Hypothalamus (tissue), 51 donors: Measurements from ENCODE around the gene OR4D5.

Experiments
- DNase-seq, 51 donors: peaks; one replicate each; lab custom pipeline; 2025; lab: John Stamatoyannopoulos, UW

Gene OR4D5

DNA sequence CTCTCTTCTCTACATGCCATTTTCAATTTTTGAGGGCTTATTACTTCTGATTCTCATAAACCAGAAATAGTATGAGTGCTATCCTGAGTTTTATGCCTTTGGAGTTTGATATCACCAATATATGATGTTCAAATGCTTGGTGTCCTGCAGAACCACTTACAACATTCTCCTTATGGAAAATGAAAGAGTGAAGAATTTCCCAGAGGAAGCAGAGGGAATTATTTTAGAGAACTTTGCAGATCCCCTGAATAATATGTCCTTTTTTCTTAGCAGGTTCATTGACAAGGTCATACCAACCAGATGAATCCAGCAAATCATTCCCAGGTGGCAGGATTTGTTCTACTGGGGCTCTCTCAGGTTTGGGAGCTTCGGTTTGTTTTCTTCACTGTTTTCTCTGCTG, at the start of gene OR4D5:
Gene OR4D5, plus strand, starts transcription at position 301 of the 400 bp plus-strand sequence. Its CDS starts 0 bp downstream, at position 301.
- DNase-seq: no peak

DNA sequence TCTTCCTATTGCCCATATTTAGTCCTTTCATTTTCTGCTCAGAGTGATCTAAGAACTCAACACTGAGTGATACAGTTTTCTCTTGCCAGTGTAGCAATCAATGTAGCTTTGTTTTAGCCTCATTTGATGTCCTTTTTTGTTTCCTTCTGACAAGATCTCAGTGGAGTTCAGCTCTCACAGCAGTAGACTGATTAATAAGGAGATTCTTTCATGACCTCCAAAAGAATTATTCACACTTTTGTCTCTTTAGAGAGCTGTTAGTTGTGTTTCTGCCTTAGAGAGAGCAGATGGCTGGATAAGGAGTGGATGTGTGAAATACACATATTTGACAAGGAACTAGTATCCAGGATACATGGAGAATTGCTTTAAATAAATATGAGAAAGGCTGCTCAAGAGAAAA, 47.4 kb upstream of the OR4D5 start:
- DNase-seq: no peak

DNA sequence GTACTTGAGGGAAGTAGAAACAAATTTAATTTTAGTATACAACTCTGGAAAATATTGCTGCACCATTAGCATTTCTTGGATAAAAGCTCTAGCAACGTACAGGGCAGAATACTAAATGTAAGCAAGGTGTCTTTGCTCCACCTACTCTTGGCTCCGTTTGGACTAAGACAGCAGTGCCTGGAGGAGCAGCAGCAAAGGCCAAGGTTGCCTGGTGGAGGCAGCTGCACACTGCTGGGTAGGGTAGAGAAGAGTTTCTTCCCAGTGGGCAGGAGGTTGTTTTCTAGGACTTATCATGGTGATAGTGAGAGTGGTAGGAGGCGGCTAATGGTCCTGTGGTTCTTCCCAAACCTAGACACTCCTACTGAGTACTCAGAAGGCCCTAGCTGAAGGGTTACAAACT, 39.6 kb upstream of the OR4D5 start:
- no peak for DNase-seq

- no peak for DNase-seq
These were observed 37.5 kb upstream of the OR4D5 start, which contains the start of gene OR8D4 for GRCh38 chr11:123901867-123902266. TSS of gene OR8D4 (plus strand) at chr11:123902167. CDS start at chr11:123906432, 4,265 bp downstream.

- no peak for DNase-seq
These were observed 35.5 kb upstream of the OR4D5 start for GRCh38 chr11:123903932-123904331.

GRCh38 chr11:123904932-123905331, 34.5 kb upstream of the OR4D5 start:
- no peak for DNase-seq

DNA sequence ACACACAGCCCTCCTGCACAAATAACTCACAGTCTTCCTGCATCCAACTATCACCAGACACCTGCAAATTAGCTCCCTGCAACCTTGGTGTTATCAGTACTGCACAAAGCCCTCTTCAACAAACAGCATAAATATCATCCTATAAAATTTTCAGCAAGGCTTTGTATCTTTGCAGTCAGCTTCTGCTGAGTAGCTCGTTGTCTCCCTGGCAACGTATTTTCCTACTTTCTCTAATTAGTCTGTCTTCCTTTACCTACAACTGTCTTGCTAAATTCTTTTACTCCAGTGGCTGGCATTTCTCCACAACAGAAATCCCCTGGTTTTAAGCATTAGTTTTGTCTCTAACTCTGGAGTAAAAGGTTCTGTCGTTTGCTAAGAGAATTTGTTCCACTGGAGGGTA, 33.6 kb upstream of the OR4D5 start:
- peak in 1 of 51 donors; percentile 31 for DNase-seq

DNA sequence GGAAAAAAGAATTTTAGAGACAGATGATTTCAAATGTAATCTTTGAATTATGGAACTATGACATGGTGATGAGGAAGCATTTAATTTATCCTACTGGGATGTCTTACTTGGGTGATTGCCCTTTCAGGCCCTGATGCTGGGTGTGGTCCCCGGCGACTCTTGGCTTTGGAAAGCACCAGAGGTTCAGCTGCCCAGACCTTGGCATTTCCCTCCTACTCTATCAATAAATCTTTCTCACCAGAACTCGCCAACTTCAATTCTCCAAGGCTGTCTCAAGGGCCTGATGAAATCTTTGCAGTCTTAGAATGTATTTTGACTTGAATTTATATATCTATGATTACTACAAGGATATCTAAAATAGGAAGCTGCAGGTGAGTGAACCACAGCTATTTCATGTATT, 18.5 kb upstream of the OR4D5 start:
- DNase-seq: no peak

DNA sequence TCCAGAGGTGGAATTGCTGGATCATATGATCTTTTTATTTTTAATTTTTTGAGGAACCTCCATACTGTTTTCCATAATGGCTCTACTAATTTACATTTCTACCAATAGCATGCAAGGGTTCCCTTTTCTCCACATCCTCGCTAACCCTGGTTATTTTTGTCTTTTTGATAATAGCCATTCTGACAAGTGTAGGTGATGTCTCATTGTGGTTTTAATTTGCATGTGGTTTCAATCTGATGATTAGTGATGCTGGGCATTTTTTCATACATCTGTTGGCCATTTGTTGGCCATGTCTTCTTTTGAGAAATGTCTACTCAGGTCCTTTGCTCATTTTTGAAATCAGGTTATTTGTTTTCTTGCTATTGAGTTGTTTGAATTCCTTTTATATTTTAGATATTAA, 15.4 kb upstream of the OR4D5 start:
- no peak for DNase-seq

DNA sequence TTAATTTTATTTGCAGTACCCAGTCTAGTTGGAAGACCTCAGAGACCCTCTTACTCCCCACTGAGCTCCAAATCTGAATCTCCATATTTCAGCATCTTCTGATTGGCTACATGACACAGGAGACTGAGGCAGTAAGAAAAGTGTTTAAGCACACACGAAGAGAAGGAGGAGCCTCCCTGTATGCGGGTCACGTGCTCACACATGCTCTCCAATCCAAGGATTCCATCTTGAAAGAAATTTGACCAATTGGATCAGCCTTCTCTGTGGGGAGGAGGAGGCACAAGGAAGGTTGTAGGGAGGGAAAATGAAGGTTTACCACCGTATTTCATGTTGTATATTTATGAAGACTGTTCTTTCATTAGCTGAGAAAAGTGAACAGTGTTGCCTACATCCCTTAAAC, 3.0 kb downstream of the OR4D5 start:
- no peak for DNase-seq

GRCh38 chr11:123943738-123944137, 4.3 kb downstream of the OR4D5 start, which contains the start of gene OR6T1:
TSS of gene OR6T1 (minus strand) at chr11:123943838. CDS start at chr11:123943838, 0 bp downstream.
- no peak for DNase-seq

- no peak for DNase-seq
These were observed 5.7 kb downstream of the OR4D5 start for GRCh38 chr11:123945132-123945531.

GRCh38 chr11:123956752-123957151, 17.3 kb downstream of the OR4D5 start:
- no peak for DNase-seq

DNA sequence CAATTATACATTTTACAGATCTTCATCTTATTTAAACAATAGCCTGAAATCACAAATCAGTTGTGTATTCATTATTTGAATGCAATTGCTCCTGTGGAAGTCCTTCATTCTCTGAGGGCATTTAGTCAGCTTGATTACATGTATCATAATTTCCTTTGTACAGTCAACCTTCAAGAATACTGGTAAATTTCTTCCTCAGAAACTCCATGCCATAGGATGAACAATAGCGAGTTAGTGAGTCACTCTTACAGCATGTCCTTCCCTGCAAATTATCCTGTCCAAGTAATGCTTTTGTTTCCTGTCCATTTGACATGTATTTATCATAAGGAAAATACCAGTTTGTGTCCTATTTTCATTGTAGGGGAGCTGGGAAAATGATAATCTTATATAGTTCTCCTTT, 34.4 kb downstream of the OR4D5 start:
- no peak for DNase-seq

GRCh38 chr11:123976770-123977560, 37.5 kb downstream of the OR4D5 start:
- DNase-seq: no peak

DNA sequence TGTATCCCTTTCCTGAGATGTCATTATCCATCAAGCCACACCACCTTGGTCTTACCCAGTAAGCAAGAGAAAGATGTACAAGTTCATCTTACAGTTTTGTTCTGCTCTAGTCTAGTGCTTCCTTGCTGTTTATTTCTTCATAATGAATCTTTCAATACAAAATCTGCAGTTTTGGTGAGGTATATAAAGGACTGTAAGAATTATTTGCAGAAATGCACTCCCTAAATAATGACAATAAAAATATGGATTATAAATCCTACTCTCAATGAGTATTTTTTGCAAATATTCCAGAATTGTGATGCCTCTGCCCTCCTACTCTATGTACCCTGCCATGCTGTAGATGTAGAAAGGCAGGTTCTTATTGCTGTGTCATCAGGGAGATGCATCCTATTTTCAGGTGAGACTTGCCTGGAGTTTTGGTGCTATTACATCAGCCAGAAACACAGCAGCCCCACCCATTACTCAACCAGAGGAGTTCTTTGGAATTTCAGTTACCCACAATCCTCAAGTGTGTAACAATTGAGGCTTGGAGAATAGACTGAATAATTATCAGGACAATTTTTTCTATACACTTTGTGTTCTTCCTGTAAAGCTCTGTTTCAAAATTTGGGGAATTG, 38.4 kb downstream of the OR4D5 start, which contains the start of gene OR10S1:
Gene OR10S1, minus strand, starts transcription at position 51 of the 617 bp plus-strand sequence. CDS start 117 bp downstream, outside the sequence.
- no peak for DNase-seq

DNA sequence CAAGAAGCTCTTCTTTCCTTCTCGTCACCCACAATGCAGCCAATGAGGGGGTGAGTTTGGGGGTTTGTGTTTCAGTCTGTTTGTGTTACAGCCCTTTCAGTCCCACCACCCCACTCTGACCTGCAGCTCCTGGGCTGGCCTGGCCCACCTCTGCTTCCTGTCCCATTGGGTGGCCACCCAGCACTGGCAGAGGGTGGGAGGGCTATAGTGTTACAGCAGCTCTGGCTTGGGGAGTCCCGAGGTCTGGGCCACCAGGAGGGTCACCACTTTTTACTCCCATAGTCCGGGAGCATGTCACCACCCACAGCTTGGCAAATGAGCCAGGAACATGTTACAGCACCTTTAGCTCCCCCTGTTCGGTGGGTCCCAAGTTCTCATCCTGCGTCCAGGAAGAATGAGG, 39.9 kb downstream of the OR4D5 start:
- DNase-seq: no peak
